CD1c-positive myeloid dendritic cell (primary cell): ENCODE results near the gene FAT1.
"Not testable (repeated sequence)": the region's sequence is repeated elsewhere in the genome, so short reads cannot be mapped to it uniquely, and the experiment has no call there.

Experiments
- DNase-seq: peaks from one replicate; pipeline ENCODE4 v3.0.0-alpha.2; 2016; ENCODE audit errors: extremely low spot score

The FAT1 gene

DNA sequence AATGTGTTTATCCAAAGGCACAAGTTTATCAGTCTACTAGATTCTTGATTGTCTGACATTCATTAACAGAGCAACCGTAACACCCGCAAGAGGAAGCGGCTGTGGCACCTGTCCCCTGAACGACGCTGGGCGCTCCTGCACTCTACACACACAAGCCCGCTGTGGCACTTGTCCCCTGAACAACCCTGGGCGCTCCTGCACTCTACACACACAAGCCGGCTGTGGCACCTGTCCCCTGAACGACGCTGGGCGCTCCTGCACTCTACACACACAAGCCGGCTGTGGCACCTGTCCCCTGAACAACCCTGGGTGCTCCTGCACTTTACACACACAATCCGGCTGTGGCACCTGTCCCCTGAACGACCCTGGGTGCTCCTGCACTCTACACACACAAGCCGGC is 64.2 kb downstream of the FAT1 start:
- DNase-seq = not testable (repeated sequence)

DNA sequence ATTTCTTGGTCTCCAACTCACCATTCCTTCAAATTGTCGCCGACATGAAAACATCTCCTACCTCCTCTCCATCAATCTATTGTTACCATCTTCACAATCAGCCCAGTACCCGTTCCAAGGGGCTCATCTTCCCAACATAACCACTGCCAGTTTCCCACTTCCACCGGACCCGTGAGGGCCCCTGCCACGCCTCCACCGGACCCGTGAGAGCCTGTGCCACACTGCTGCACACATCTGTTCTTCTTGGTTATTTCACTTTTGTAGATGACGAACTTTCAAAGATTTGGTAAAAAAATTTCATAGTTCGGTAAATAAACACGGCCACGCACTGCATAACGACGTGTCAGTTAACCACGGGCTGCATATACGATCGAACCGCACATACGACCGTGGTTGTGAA is 65.0 kb downstream of the FAT1 start:
- DNase-seq = no peak

DNA sequence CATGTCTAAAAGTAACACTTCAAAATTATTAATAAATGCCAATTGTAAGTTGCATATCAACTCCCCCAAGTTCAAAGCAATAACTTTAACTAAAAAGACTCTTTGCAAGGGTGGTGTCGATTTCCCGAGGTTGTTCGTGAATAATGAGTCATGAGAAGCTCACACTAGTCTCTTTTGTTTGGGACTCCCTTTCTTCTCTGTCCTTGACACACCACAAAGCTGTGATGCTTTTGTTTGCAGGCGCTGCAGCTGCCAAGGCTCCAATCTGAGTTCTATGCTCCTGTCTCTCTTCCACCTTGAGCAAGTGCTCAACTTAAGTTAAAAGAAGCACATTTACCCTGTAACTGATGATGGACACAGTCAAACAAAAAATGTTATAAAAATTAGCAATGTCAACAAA is 65.9 kb downstream of the FAT1 start:
- DNase-seq = no peak

DNA sequence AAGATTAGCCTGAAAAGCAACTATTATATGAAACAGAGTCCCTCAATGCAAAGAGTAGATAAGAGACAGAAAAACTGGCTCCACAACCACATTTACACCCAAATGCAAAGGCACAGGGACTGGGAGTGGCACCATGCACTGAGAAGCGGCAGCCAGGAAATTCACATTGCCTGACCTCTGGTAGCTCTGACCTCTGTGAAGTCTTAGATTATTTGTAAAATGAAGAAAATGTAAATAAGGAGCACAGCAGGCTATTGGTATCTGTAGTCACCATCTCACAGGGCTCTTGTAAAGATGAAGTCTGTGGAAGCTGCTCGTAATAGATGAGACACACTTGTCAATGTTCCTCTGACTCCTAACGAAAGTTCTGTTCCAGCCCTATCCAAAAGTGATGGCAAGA is 69.7 kb downstream of the FAT1 start:
- no peak for DNase-seq

DNA sequence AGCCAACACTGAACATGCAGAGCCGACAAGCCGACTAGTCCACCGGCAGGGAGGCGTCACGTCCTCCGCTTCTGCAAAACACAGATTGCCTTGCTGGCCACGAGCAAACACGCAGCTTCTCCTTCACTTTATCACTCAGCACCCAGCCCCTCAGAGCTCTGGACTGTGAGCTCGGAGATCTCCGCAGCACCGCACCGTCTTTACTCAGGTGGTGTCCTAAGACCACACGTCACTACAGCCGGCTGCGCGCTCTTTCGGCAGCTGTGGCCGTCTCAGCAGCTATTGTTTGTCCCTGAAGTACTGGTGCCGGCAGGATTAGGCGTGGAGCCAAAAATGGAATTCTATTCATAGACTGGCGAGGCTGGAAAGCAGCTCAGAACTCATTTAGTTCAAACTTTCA is 72.0 kb downstream of the FAT1 start:
- no peak for DNase-seq

DNA sequence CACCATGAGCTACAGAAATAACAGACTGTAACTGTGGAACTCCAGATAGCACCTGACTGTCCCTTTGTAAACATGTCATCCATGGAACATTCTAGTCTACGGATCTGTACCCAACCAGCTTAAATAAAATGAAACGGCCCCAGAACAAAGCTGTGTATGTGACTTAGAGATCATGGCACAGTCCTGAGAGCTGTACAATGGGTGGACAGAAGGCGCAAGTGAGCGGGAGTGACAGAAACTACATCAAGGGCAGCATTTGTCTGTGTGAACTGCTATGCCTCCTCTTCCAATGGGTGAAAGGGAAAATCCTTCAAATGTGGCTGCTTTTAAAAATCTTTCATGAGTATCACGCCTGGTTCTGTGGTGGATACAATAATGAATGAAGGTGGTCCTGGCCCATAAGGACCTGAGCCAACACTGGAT is 72.5 kb downstream of the FAT1 start:
- no peak for DNase-seq

DNA sequence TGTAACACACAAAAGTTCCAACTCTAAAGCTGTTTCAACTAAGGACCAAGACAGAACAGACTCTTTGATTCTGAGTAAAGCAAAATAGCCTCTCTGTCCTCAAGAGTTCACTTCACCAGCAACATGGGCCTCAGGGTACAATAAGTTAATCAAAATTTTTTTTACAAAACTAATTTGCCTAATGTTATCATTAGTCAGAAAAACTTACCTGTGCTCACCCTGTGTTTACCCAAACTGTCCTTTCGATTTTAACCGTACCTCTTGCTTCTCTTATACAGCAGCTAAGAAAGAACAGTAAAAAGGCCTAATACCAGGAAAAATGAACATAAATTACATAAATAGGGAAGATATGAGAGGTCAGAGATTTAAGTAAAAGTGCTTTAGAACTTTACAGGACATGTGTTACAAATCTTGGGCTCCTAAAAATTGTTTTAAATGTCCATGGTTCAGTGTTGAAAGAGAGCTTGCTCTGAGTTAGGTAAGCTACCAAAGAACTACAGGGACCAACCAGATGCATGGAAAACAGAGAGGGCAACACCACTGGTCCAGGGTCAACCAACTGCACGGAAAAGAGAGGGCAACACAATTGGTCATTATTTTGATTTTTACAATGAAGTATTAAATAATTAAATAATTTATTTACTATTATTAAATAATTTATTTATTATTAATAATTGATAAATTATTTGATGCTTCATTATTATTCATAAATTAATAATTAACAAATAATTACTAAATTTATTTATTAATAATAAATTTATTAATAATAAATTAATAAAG is 73.1 kb downstream of the FAT1 start:
- DNase-seq = no peak

DNA sequence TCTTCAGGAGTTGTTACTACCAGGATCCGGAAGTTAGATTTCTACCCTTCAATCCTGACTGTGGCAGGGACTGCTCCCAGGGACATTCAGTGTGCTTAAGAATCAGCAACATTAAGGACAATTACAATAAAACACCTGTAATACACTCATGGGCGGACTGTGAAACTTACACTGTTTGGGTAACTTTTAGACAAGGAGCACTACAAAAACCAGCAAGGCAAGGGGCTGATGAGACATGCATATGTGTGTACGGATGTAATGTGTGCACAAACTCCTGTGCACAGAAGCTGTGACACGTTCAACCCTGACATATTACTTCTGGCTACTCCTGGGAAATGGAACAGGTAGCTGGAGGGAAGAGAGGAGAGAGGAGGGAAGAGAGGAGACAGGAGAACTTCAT is 75.8 kb downstream of the FAT1 start:
- no peak for DNase-seq

DNA sequence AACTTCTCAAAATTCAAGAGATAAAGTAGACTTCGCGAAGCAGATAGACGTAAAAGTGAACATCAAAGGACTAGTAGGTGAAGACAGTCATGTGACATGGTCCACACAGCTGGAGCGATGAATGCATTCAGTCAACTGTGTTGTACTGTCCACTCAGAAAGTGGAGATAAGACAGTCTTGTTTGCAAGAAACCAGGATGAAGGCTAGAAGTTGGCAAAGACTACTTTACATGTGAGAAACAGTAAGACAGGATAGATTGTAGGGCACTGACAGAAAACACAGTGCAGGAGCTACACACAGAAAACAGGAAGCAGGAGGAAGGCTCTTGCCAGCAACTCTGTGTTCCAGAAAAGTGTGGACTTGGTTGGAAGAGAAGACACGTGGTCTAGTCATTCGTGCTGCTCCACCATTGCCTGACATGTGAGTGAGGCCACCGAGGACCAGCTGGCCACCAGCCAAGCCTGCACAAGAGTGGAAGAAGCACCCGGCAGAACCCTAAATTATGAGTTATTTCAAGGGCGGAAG is 78.9 kb downstream of the FAT1 start:
- no peak for DNase-seq

DNA sequence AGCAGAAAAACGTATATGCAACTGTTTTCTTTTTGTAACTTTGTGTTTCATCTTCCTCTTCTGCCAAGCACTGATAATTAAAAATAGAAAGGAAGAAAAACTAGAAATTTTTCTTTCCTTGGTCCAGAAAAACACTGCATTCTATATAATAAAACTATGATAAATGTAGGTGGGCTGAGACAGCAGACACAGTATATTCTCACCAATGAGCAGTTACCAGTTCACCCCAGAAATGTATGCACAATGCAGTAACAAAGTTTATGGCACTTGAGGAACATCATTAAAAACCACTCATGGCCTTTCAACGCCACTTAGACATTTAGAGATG is 79.4 kb downstream of the FAT1 start:
- DNase-seq = no peak

DNA sequence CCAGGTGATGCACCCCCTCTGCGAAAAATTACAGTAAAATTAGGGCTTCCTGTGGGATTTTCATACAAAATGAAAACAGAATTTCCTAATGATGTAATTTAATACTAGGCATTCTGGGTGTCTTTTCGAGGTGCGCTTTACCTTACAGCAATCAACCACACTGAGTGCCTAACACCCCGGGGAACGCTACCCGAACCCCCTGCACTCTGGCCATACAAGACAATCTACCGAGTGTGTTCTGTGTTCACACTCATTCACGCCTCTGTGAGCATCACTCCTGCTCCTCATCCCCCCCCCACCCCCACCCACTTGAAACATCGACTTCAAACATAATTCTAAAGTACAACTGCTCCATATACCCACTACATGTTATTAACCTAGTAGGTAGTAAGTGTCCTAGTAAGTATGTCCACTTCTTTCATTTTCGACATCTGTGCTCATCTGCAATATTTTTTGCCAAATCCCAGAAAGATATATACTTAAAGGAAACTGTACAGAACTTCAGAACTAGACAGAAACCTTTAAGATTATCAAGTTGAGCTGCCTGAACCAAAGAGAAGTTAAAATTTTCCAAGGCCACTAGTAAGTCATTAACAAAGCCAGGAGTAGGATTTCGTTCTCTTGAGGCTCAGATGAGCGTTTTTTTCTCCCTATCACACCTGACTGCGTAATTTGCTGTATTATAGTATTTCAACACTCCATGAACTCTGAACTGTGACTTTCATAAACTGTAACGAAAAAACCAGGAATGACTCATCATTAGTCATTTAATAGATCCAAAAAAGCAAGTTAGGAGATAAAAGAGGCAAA is 80.0 kb downstream of the FAT1 start:
- no peak for DNase-seq

DNA sequence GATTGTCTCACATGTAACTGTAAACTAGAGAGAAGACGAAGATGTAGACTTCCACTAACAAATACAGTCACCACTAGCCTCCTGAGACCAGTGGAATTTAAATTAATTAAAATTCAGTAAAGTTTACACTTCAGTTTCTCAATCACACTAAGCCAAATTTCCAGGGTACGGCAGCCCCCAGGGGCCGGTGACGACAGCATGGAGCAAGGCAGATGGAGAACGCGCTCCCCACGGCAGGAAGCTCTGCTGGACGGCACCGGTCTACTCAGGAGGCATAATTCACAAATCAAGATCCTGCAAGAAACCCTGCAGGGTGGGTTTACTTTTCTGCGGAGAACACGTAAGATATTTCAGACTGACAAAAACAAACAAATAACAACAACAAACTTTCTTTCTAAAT is 80.7 kb downstream of the FAT1 start:
- DNase-seq = no peak

DNA sequence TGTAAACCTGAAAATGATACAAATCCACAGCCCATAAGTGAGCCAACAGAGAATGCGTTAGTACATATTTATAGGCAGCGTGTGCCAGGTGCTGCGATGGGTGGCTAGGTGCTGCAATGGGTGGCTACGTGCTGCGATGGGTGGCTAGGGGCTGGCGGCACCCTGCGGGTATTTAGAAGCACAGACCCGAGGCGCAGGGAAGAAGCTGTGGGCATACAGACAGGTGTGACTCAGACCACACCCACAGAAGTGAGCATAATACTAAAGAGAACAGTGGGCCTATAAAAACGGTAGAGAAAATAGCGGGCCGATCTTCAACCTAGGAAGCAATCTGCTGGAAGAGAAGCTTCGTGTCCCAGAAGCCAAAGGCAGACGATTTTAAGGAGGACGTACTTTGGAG is 81.1 kb downstream of the FAT1 start:
- DNase-seq = no peak

DNA sequence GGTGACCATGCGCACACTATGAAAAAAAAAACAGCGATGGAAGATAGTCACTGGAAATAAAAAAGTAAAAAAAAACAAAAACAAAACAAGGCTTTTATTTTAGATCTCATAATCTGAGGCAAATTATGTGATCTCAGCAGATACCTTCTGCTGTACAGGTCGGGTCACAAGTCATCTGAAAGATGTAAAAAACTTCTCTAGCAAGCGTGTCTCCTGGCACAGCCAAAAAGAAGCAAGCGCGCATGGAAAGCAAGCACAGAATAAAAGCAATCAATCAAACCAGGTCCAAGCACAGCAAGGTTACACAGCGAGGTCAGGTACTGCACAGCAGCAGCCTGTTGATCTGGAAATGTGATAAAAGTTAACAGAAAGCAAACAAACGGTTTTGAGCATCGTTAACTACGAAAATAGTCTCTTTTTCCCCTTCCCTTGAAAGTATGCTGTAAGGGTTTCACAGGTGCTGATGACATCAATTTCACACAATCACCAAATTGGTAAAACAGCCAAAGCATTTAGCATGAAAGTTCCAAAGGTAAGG is 89.0 kb downstream of the FAT1 start:
- DNase-seq = no peak

DNA sequence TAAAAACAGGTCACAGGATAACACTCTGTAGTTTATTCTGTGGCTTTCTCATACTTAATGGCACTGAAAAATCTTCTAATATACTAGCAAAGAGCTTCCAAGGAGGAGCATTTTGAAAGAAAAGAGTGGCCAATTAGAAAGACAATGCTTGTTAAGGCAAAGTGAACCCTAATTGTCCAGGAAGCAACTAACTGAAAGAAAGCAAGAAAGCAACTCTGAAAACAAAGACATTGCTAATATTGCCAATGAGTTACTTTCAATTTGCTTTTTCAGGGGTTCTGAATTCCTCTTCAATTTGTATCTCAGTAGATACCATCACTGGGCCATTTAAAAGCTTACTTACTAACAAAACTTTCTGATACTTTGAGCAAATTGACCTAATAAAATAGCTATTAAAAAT is 89.8 kb downstream of the FAT1 start:
- DNase-seq = no peak

DNA sequence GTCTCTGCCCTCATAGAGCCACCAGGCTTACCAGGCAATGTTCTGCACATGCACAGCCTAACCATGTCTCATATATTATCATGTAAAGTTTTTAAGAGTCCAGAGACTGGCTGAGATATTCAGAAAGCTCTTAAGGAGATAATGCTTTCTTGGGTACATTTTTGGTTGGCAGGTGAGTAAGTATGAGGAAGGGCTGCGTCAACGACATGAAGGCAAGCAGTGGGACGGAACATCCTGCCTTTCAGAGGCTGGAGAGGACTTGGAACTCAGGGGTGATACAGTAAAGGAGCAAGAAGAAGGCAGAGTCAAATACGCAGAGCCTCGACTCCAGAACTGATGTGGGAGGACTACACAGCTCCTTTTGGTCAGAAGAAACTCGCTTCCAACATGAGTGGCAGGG is 93.5 kb downstream of the FAT1 start:
- no peak for DNase-seq

DNA sequence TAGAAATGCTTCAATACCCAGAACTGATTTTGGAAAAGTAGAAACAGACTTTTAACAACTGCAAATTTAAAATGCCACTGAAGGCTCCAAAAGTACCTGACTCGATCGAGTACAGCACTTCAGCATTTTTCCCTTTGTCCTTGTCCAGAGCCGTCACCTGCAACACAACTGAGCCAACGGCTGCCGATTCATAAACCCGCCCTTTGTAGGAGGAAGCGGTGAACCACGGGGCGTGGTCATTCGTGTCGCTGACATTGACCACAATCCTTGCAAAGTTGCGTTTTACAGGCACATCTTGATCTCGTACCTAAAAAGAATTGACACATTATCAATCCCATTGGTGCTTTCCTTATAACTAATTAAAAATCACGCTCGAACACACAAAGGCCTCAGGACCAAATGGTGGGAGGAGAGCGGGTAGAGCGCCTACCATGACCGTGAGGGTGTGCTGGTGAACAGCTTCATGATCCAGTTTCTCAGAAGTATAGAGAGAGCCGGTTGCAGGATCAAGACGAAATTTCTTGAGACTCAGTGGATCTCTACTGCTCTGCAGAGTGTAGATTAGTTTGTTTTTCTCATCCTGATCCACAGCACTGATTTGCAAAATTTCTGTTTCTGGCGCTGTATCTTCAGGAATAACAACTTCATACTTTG is 95.5 kb downstream of the FAT1 start:
- DNase-seq = no peak

DNA sequence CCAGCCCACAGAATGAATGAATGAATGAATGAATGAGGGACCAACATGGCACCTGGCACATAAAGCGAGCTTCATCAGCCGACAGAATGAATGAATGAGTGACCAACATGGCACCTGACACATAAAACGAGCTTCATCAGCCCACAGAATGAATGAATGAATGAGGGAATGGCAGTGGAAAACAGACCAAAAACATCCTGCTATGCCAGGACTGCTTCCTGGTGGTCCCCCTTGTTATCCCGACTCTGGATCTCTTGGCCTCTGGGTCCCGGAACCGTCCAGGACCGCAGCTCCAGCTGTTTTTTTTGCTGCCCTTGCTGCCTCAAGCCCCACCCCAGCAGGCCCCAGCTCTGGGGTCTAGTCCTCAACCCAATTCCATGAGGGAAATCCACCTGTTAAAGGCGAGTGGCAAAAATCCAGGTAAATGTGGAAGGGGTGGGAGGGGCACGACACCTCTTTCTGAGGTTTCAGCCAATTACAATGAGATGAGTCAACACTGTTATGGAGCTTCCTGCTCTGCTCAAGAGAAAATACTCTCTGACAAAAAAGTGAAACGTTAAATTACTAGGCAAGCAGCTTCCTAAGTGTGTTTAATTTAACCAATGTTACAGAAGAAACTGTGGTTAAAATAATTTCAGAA is 96.3 kb downstream of the FAT1 start:
- DNase-seq = no peak

DNA sequence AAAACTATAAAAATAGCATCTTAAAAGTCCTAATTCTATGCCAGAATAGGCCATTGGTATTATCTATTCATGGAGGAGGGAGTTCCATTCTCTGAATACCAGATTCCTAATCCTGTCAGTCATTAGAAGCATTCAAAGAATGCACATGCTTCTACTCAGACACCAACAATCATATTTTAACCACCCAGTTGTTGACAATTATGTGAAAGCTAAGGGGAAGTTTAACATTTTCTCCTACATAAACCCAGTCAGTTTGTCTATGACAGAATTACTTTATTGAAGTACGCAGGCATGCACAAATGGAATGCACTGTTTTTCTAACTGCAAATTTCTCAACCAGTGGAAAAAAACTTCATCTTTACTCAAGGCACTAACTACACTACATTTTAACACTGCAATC is 98.7 kb downstream of the FAT1 start:
- no peak for DNase-seq

DNA sequence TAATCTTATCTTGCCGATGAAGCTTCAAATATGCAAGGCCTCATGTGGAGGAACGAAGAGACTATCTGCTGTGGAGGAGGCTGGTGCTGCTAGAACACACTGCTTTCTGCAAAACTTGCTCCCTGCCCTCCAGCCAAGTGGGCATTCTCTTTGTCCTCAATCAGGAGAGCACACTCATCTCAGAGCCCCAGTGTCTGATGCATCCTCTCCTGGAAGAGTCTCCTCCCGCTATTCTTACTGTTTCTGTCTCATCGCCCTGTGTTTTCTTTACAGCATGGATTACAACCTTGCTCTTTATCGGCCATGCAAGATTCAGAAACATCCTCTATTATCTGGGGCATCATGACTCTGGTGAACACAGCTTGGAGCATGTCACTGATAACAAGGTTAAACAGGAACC is 100.1 kb downstream of the FAT1 start:
- no peak for DNase-seq

DNA sequence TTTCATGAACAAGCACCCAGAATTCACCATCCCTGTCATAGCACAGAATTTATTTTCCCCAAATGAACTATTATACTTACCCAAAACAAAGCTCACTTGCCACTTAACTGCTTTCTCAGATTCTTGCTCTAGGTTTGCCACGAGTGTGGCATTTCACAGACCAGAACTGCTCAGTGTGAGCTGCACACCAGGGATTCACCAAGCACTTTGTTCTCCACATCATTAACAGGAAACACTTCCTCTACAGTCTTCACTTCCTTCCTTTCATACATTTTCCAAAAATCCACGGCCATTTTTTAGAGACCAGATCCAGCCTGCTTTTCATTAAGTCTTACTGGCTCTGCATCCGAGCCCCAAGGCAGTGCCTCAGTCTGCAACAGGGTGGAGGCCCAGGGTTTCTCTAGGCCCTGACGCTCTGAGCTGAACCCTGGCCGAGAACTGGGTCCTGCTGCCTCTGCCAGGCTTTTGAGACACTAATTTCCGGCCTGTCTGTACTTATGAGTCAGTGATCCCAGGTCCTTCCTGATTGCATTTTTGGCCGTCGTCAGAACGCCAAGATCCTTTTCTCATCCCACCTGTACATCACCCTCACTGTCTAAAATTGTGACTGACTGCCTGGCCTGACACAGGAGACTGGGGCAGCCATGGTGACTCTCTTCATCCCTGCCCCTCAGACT is 100.7 kb downstream of the FAT1 start:
- no peak for DNase-seq
